LHCN-M2 (cell line): ENCODE results near the gene VAV3. TPM values are rescaled to one million over a fixed set of nuclear protein-coding genes. Genes with fewer than 3 reads are reported as not detected.
"Not testable (repeated sequence)": the region's sequence is repeated elsewhere in the genome, so short reads cannot be mapped to it uniquely, and the experiment has no call there.

Source experiments
- DNase-seq: peaks from one replicate; pipeline ENCODE4 v3.0.0-alpha.2; 2012; ENCODE audit warnings: low read depth
- polyA plus RNA-seq: library from polyadenylated mRNA; unstranded; fragments of >200 nt; gene quantifications from one replicate; pipeline ENCODE4 v1.2.1, GENCODE V29; 2012; ENCODE audit warnings: missing spikeins
- total RNA-seq: library from RNA; depleted of rRNA; stranded (reverse); fragments of >200 nt; gene quantifications from 2 replicates; pipeline ENCODE4 v1.2.3, GENCODE V29; 2014; rRNA removed

Gene VAV3
- total RNA-seq: 0.64 and 1.4 TPM in 2 replicates
- 0.06 TPM for polyA plus RNA-seq

- peak; percentile 80 for DNase-seq
These were observed at the start of gene VAV3 for GRCh38 chr1:107965110-107965991. Gene VAV3, minus strand, starts transcription at chr1:107965180. Its CDS starts 311 bp downstream, at chr1:107964869.

- no peak for DNase-seq
These were observed 47.6 kb upstream of the VAV3 start for GRCh38 chr1:108012553-108012952.

- DNase-seq: no peak
These were observed 46.3 kb upstream of the VAV3 start for GRCh38 chr1:108011295-108011694.

GRCh38 chr1:108010581-108010980 lies 45.6 kb upstream of the VAV3 start:
- no peak for DNase-seq

DNA sequence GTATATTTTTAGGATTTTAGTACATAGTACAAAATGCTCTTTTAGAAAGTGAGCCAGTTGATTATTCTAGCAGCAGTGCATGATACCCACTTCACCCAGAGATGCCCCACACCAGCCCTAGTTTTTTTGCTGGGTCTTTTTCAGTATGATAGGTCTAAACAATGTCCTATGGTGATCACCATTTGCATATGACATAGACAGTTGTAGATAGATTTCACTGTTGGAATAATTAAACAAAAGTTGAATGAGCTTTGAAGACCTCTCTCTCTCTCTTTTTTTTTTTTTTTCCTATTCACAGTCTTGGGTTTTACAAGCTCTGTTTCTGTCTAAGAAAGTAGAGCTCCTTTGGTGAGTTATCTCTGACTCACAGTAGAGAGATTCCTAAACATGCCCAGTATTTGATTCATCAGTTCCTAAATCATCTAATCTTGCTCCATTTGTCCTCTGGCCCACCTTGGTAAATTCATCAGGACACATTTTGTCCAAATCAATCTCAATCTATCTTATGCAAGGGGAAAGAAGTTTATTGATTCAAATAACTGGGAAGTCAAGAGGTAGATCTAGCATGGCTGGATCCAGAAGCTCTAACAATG lies 44.7 kb upstream of the VAV3 start:
- DNase-seq: peak; percentile 76

GRCh38 chr1:108007531-108007930 lies 42.6 kb upstream of the VAV3 start:
- DNase-seq: no peak

DNA sequence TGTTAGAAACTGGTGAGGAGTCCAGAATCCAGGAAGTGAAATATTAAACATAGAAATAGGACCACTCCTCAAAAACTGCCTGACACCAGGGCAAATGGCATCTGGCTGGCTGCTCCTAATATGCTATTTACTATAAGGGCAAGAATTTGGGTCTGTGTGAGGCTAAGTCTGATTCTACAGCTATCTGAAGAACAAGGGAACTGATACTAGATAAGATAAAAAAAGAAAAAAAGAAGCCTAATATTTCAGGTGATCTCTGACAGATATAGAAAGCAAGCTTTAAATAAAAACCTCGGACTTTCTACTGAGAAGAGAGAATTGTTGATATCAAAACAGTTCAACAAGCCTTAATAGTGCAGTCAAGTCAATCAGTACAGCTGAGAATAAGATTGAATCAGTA lies 42.1 kb upstream of the VAV3 start:
- DNase-seq: no peak

DNA sequence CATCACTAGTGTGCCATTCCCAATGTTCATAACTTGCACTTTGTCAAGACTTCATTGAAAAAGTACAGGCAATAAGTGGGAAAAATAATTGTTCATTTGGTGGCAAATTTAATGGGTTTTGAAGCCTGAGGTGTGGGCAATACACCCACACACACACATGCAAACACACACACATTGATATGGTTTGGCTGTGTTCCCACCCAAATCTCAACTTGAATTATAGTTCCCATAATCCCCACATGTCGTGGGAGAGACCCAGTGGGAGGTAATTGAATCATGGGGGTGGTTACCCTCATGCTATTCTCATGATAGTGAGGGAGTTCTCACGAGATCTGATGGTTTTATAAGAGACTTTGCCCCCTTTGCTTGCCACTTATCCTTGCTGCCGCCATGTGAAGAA lies 39.9 kb upstream of the VAV3 start:
- not testable (repeated sequence) for DNase-seq

DNA sequence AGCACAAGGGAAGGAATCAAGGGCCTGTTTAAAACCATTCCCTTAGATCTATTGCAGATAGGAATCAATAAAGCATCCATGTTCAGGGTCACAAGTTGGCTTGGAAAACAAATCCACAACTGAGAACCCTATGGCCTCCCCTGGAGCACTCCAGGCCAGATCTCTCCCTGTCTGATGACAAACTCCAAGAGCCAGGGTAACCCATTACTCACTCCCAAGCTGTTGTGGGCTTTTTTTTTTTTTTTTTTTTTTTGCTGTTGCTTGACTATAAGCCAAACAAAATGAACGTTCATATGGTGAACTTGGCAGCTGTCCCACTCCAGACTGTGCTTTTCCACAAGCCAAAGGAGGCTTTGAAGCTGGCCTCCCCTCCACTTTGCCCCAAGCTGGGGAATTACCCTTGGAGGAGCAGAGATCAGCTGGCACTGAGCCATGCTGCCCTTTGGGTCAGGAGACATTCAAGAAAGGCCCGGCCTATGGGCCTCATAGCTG lies 35.7 kb upstream of the VAV3 start:
- peak; percentile 85 for DNase-seq

- no peak for DNase-seq
These were observed 35.2 kb upstream of the VAV3 start for GRCh38 chr1:108000184-108000583.

DNA sequence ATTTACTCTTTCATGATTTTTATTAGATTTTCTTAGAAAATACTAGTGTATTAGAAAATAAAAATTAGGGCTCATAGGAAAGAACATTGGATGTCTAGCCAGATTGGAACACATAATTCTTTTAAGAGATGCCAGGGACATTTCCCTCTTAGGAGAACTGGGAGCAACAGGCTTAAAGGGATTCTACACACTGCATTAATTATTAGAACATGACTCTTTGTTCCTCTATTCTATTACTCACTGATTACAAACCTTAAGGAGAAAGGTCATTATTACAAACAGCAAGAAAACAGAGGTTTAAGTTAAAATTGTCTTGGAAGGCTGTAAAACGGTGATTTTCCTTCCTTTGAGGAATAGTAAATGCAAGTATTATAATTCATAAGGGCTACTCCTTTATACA lies 32.9 kb upstream of the VAV3 start:
- DNase-seq: no peak

GRCh38 chr1:107993920-107994319 lies 28.9 kb upstream of the VAV3 start:
- DNase-seq: no peak

DNA sequence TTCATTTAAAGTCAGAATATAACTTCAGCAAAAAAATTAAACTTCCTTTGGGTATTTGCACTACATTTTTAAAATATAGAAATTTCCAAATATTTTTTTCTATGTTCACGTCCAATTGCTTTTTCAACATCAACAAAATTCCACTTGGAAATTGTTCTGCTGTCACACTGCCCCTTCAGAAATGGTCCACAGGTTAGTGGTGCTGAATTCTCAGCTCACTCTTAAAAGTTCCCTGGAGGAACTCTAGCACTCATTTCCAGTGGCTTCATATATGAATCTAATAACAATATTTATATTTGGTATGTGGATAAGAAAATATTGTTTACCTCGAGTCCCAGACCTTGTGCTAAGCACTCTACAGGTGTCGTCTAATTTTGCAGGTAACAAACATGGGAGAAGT lies 27.4 kb upstream of the VAV3 start:
- no peak for DNase-seq

DNA sequence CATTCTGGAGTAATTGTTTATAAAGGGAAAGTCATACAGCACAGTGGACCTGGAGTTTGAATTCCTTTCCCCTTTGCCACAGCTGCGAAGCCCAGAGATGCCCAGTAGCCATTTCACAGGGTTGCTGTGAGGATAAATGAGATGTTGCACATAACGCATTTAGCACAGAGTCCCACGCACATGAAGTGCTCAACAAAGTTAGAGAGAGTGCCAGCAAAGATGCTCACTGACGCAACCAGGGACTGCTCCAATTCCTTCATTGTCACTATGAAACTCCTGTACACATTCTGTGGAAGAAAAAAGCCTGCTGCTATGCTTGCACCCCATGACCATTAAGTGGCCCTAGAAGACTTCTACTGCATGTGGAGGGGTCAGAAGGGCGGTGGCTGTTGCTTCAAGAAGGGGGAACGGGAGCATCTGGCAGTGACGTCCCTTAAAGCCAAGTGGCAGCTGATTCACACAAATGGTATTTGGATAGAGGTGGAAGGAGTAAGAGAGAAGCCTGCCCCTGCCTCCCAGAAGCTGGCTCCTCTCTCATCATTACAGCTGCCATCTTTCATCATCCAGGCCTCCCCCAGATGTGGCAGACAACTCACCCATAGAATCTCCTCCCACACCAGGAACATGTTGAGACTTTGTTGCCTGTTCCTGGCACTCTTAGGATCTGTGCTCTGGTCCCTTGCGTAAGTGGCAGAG lies 26.5 kb upstream of the VAV3 start:
- peak; percentile 96 for DNase-seq

DNA sequence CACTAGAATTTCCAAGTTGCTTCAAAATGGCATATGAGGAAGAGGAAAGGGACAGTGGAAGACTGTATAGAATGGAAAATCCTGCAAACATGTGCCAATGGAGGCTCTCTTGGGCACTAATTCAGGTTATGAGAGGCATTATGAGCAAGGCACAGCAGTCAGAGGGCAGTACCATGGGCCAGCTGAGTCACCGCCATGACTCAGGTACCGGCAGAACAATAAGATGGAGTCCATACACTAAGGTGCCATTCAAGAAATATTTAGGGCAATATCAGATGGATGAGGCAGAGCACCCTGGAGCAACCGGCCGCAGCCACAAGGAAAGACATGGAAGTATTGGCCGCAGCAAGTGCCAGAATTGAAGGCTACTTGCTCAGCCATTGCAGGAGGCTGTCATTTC lies 25.6 kb upstream of the VAV3 start:
- peak; percentile 51 for DNase-seq

DNA sequence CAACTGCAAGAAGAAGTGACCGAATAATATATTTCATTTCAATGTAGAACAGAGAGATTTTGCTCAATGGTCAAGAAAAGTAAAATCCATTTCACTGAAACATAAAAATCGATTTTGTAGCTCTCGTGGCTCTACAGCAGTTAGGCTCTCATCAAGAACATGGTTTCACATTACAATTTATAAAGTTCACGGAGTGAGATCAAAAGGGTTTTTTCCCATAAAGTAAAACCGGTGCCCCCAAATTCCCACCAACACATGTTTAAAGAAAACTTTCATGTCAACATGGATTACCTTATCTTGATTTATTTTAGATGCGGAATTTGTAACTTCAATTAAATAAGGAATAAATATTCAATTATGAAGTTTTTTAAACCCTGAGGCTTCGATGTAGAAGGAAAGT lies 16.3 kb upstream of the VAV3 start:
- no peak for DNase-seq

GRCh38 chr1:107979926-107980325 lies 14.9 kb upstream of the VAV3 start:
- no peak for DNase-seq

- DNase-seq: no peak
These were observed 14.1 kb upstream of the VAV3 start for GRCh38 chr1:107979088-107979487.

GRCh38 chr1:107976836-107977235 lies 11.9 kb upstream of the VAV3 start:
- DNase-seq: peak; percentile 92

DNA sequence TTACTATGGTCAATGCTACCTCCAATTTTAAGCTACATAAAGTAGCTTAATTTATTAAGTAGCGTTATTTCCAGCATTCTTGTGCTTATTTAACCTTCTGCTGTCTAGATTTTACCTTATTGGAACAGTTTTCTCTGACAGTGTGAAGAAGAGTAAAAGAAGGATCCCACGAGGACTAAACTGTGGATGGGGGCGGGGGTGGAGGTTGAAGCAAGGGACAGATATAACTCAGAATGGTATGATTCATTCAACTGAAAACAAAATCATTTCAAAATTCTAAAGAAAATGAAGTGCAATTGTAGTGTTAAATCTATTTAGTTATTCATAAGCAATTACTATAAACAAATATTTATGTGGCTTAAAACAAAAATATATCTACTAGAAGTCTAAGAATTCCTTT lies 11.5 kb upstream of the VAV3 start:
- peak; percentile 58 for DNase-seq

- DNase-seq: no peak
These were observed 10.9 kb upstream of the VAV3 start for GRCh38 chr1:107975851-107976250.

DNA sequence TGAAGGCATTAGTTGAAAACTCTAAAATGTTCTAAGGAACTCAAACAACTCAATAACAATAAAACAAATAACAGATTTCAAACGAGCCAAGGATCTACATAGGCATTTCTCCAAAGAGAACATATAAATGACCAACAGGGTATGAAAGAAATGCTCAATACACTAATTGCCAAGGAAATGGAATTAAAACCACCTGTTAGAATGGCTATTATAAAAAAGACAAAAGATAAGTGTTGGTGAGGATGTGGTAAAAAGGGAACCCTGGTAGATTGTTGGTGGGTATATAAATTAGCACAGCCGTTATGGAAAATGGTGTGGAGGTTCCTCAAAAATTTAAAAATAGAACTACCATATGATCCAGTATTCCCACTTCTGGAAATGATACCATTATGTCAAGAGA lies 9.1 kb upstream of the VAV3 start:
- no peak for DNase-seq
